ENCODE results near the gene OPHN1.

The OPHN1 gene

GRCh38 chrX:68238568-68238967, 194.7 kb downstream of the OPHN1 start:
- Histone ChIP-seq H3K36me3 (ENCODE audit: low read depth) (no peaks in the 10 kb centered on the region), H3K27ac (ENCODE audit: poor library complexity, severe bottlenecking) (no peak overlapping the region), H3K4me1 (ENCODE audit: insufficient read depth, poor library complexity, severe bottlenecking) (no peaks in the 10 kb centered on the region), H3K4me3 (ENCODE audit: severe bottlenecking) (no peak overlapping the region), H3K9me3 (ENCODE audit: severe bottlenecking) (no peaks in the 10 kb centered on the region), H3K27me3 (ENCODE audit: insufficient read depth, poor library complexity, severe bottlenecking) (no peaks in the 10 kb centered on the region)
- peak; percentile 37 for TF ChIP-seq CTCF (IDR thresholded peaks at IDR 0.05; ENCODE audit: poor library complexity, severe bottlenecking)
- no peak for DNase-seq (ENCODE audit: low spot score)
- no peak for ATAC-seq (ENCODE audit: low read depth)

DNA sequence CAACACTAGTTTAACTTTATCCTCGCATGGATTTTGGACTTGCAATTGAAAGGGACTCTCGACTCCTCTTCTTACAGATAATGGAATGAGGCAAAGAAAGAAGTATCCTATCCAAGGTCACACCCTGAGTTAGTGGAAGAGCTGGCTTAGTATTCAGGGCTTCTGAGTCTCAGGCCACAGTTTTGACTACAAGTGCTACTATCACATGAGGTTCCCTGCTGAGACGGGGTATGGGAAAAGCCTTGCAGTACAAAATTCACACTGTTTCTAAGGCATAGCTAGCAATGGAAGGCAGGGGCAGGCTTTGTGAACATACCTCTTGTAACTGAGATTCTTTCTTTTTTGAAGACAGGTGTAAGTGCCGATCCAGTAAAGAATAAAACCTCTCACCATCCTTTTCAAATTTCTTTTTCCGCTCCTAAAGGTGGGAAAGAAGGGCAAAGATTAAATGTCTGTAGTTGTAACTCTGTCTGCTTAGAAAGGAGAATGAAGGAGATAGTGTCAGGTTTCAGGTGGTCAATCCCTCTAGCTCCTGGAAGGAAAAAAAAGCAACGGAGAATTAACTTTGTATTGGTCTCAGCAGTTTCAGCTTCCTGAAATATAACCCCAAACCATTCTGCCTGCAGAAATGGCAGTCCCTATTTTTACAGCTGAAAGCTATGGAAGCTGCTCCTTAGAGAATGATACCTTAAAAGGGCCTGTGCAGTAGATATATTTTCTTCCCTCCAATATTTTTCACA, 199.0 kb downstream of the OPHN1 start:
- Histone ChIP-seq H3K4me3 (ENCODE audit: severe bottlenecking) (no peak overlapping the region), H3K27ac (ENCODE audit: poor library complexity, severe bottlenecking) (no peak overlapping the region), H3K4me1 (ENCODE audit: insufficient read depth, poor library complexity, severe bottlenecking) (no peaks in the 10 kb centered on the region), H3K27me3 (ENCODE audit: insufficient read depth, poor library complexity, severe bottlenecking) (no peaks in the 10 kb centered on the region), H3K9me3 (ENCODE audit: severe bottlenecking) (no peaks in the 10 kb centered on the region), H3K36me3 (ENCODE audit: low read depth) (no peaks in the 10 kb centered on the region)
- ATAC-seq (ENCODE audit: low read depth) (no peak), DNase-seq (ENCODE audit: low spot score) (no peak)
- no peak for TF ChIP-seq CTCF (IDR thresholded peaks at IDR 0.05; ENCODE audit: poor library complexity, severe bottlenecking)

DNA sequence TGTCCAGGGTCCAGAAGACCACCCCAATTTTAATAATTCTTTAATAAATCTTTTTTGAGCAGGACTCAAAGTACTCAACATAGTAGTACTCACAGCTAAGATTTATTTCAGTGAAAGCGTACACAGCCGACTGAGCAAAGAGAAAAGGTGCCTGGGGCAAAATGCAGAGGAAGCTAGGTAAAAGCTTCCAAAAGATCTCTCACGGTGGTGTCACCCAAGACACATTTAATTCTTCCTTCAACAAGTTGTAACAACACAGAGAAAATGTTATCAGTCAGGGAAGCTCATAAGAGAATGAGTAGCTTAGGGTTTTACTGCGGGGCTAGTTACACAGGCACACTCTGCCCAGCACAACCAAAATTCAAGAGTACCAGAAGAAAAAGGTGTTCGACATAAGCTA, 201.1 kb downstream of the OPHN1 start:
- no peak for DNase-seq (ENCODE audit: low spot score)
- no peak for TF ChIP-seq CTCF (IDR thresholded peaks at IDR 0.05; ENCODE audit: poor library complexity, severe bottlenecking)
- H3K36me3 ChIP-seq (ENCODE audit: low read depth), result no peaks in the 10 kb centered on the region
- no peak for ATAC-seq (ENCODE audit: low read depth)
- no peaks in the 10 kb centered on the region for H3K4me1 ChIP-seq (ENCODE audit: insufficient read depth, poor library complexity, severe bottlenecking)
- no peaks in the 10 kb centered on the region for H3K27me3 ChIP-seq (ENCODE audit: insufficient read depth, poor library complexity, severe bottlenecking)
- H3K9me3 ChIP-seq (ENCODE audit: severe bottlenecking), result no peaks in the 10 kb centered on the region
- no peak overlapping the region for H3K4me3 ChIP-seq (ENCODE audit: severe bottlenecking)
- no peak overlapping the region for H3K27ac ChIP-seq (ENCODE audit: poor library complexity, severe bottlenecking)

GRCh38 chrX:68209008-68209407, 224.3 kb downstream of the OPHN1 start:
- ATAC-seq (ENCODE audit: low read depth) (no peak), DNase-seq (ENCODE audit: low spot score) (no peak)
- Histone ChIP-seq H3K4me1 (ENCODE audit: insufficient read depth, poor library complexity, severe bottlenecking) (no peaks in the 10 kb centered on the region), H3K4me3 (ENCODE audit: severe bottlenecking) (no peak overlapping the region), H3K9me3 (ENCODE audit: severe bottlenecking) (no peaks in the 10 kb centered on the region), H3K27me3 (ENCODE audit: insufficient read depth, poor library complexity, severe bottlenecking) (no peaks in the 10 kb centered on the region), H3K27ac (ENCODE audit: poor library complexity, severe bottlenecking) (no peak overlapping the region), H3K36me3 (ENCODE audit: low read depth) (no peaks in the 10 kb centered on the region)
- no peak for TF ChIP-seq CTCF (IDR thresholded peaks at IDR 0.05; ENCODE audit: poor library complexity, severe bottlenecking)

GRCh38 chrX:68204521-68205038, 228.7 kb downstream of the OPHN1 start:
- no peak for TF ChIP-seq CTCF (IDR thresholded peaks at IDR 0.05; ENCODE audit: poor library complexity, severe bottlenecking)
- no peaks in the 10 kb centered on the region for H3K36me3 ChIP-seq (ENCODE audit: low read depth)
- no peak overlapping the region for H3K4me3 ChIP-seq (ENCODE audit: severe bottlenecking)
- no peaks in the 10 kb centered on the region for H3K9me3 ChIP-seq (ENCODE audit: severe bottlenecking)
- no peaks in the 10 kb centered on the region for H3K4me1 ChIP-seq (ENCODE audit: insufficient read depth, poor library complexity, severe bottlenecking)
- H3K27me3 ChIP-seq (ENCODE audit: insufficient read depth, poor library complexity, severe bottlenecking), result no peaks in the 10 kb centered on the region
- H3K27ac ChIP-seq (ENCODE audit: poor library complexity, severe bottlenecking), result no peak overlapping the region
- ATAC-seq (ENCODE audit: low read depth) (no peak), DNase-seq (ENCODE audit: low spot score) (no peak)

Measured in RWPE2 (cell line).